GM23338 (cell line): Measurements from ENCODE around the gene KRTAP17-1. TPM values are rescaled to one million over a fixed set of nuclear protein-coding genes. Genes with fewer than 3 reads are reported as not detected.

Experiments
- ATAC-seq: fragments of 200-7000 bp; cut with Tn5 transposase; 3 replicates; pipeline ENCODE4 v1.9.1; 2020
- DNase-seq: peaks from one replicate; pipeline ENCODE4 v3.0.0-alpha.2; 2015; ENCODE audit warnings: low spot score
- H2AFZ ChIP-seq: fragments of 200-600 bp; sonication (generic); 2 replicates; pipeline ENCODE4 v1.8.0; 2016; ENCODE audit warnings: antibody characterized with exemption, mild to moderate bottlenecking, moderate library complexity
- H3F3A ChIP-seq: fragments of 200-600 bp; sonication (generic); replicated peaks from 2 replicates; pipeline ENCODE4 v1.8.0; 2017; ENCODE audit warnings: antibody characterized with exemption, mixed run types, low read depth
- H3K27ac ChIP-seq: fragments of 200-600 bp; sonication (generic); 2 replicates; pipeline ENCODE4 v1.6.1; 2016; ENCODE audit warnings: low read depth
- H3K27me3 ChIP-seq: fragments of 200-600 bp; sonication (generic); 2 replicates; pipeline ENCODE4 v1.8.0; 2016; ENCODE audit warnings: mild to moderate bottlenecking, mixed run types, moderate library complexity; ENCODE audit not compliant: insufficient read depth
- H3K36me3 ChIP-seq: fragments of 200-600 bp; sonication (generic); 2 replicates; pipeline ENCODE4 v1.8.0; 2016; ENCODE audit warnings: mild to moderate bottlenecking; ENCODE audit not compliant: insufficient read depth
- H3K4me1 ChIP-seq: fragments of 200-600 bp; sonication (generic); 2 replicates; pipeline ENCODE4 v1.8.0; 2016; ENCODE audit warnings: mild to moderate bottlenecking, moderate library complexity; ENCODE audit not compliant: insufficient read depth
- H3K4me2 ChIP-seq: fragments of 200-600 bp; sonication (generic); 2 replicates; pipeline ENCODE4 v1.7.1; 2017; ENCODE audit warnings: mixed run types
- H3K4me3 ChIP-seq: fragments of 200-600 bp; sonication (generic); 2 replicates; pipeline ENCODE4 v1.6.1; 2016; ENCODE audit warnings: mixed run types
- H3K79me2 ChIP-seq: fragments of 200-600 bp; sonication (generic); replicated peaks from 2 replicates; pipeline ENCODE4 v1.8.0; 2017; ENCODE audit warnings: mild to moderate bottlenecking; ENCODE audit not compliant: insufficient read depth
- H3K9me2 ChIP-seq: fragments of 200-600 bp; sonication (generic); 2 replicates; pipeline ENCODE4 v1.8.0; 2017; ENCODE audit not compliant: insufficient read depth
- H4K20me1 ChIP-seq: fragments of 200-600 bp; sonication (generic); replicated peaks from 2 replicates; pipeline ENCODE4 v1.8.0; 2017; ENCODE audit warnings: mild to moderate bottlenecking; ENCODE audit not compliant: insufficient read depth
- H3K27ac Mint-ChIP-seq: 2 replicates; pipeline ENCODE4 v1.8.0; 2020; ENCODE audit warnings: inconsistent platforms, mild to moderate bottlenecking, moderate library complexity, mixed read lengths
- H3K27me3 Mint-ChIP-seq: 3 replicates; pipeline ENCODE4 v1.8.0; 2022; ENCODE audit warnings: low read depth, mild to moderate bottlenecking, moderate library complexity, mixed read lengths, inconsistent platforms; ENCODE audit not compliant: insufficient read depth, poor library complexity
- H3K36me3 Mint-ChIP-seq: 3 replicates; pipeline ENCODE4 v1.8.0; 2021; ENCODE audit warnings: low read depth, mild to moderate bottlenecking, inconsistent platforms, moderate library complexity, mixed read lengths
- H3K4me1 Mint-ChIP-seq: 3 replicates; pipeline ENCODE4 v1.8.0; 2020; ENCODE audit warnings: mild to moderate bottlenecking, inconsistent platforms, mixed read lengths
- H3K4me3 Mint-ChIP-seq: 3 replicates; pipeline ENCODE4 v1.8.0; 2021; ENCODE audit warnings: moderate library complexity, mild to moderate bottlenecking, inconsistent platforms, mixed read lengths
- H3K9me3 Mint-ChIP-seq: 3 replicates; pipeline ENCODE4 v1.8.0; 2020; ENCODE audit warnings: moderate library complexity, mild to moderate bottlenecking, inconsistent platforms, mixed read lengths
- ETS1 ChIP-seq: IDR thresholded peaks from 2 replicates; pipeline ENCODE4 v1.6.1; 2016; ENCODE audit warnings: antibody characterized with exemption
- EZH2 ChIP-seq: fragments of 200-600 bp; sonication (generic); IDR thresholded peaks from one replicate; pipeline ENCODE4 v1.8.0; 2017; ENCODE audit warnings: antibody characterized with exemption, mild to moderate bottlenecking, low read depth; ENCODE audit not compliant: unreplicated experiment
- JUNB ChIP-seq: IDR thresholded peaks from one replicate; pipeline ENCODE4 v1.6.1; 2016; ENCODE audit warnings: antibody characterized with exemption; ENCODE audit not compliant: unreplicated experiment
- NANOG ChIP-seq: IDR thresholded peaks from 2 replicates; pipeline ENCODE4 v1.6.1; 2016; ENCODE audit warnings: antibody characterized with exemption, borderline replicate concordance
- POLR2AphosphoS5 ChIP-seq: IDR thresholded peaks from 2 replicates; pipeline ENCODE4 v1.6.1; 2016; ENCODE audit warnings: antibody characterized with exemption, low read depth
- STAT1 ChIP-seq: IDR thresholded peaks from one replicate; pipeline ENCODE4 v1.6.1; 2016; ENCODE audit warnings: antibody characterized with exemption; ENCODE audit not compliant: unreplicated experiment
- ZNF114 ChIP-seq: fragments of 250-450 bp; sonication (Bioruptor Pico); IDR thresholded peaks from 2 replicates; pipeline ENCODE4 v1.5.0; 2020; ENCODE audit warnings: mild to moderate bottlenecking, moderate library complexity
- ZNF331 ChIP-seq: fragments of 250-450 bp; sonication (Bioruptor Pico); IDR thresholded peaks from 2 replicates; pipeline ENCODE4 v1.5.0; 2020; ENCODE audit warnings: low read depth, mild to moderate bottlenecking, moderate library complexity
- ZNF462 ChIP-seq: fragments of 250-450 bp; sonication (Bioruptor Pico); IDR thresholded peaks from 2 replicates; pipeline ENCODE4 v1.5.0; 2020; ENCODE audit warnings: mild to moderate bottlenecking, moderate library complexity
- polyA plus RNA-seq: library from polyadenylated mRNA; unstranded; fragments of >200 nt; fragmentation: Nextera tagmentation; extraction: Ambion mirVana; gene quantifications from 2 replicates; pipeline ENCODE4 v1.2.1, GENCODE V29; 2016
- total RNA-seq: library from RNA; depleted of rRNA; stranded (reverse); fragments of >200 nt; shearing (Covaris generic); gene quantifications from 2 replicates; pipeline ENCODE4 v1.2.3, GENCODE V29; 2014
- TF ChIP-seq, protein P1 (sequence below): IDR thresholded peaks from one replicate; pipeline ENCODE4 v1.6.1; 2018; ENCODE audit warnings: antibody characterized with exemption; ENCODE audit not compliant: unreplicated experiment

KRTAP17-1 gene
- total and polyA plus RNA-seq, 2 experiments from 2014 or later, result not detected

DNA sequence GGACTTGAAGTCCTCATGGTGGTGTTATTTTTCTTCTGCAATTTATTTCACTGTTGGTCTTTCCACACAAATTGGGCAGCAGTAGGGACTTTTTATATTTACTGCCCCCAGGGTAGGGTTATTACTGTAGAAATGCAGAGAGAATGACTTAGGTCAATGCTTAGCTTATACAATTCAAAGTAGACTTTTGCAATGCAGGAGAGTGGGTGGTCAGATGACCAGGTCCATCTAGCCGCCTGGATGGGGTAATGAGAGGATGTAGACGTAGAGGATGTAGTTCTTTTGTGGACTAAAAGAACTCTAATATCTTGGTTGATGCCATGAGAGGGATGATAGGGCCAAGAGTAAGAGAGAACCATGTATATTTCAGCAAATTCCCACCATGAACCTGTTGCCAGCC is 2.7 kb upstream of the KRTAP17-1 start:
- no peak overlapping the region for H3K27ac Mint-ChIP-seq
- H3K27me3 Mint-ChIP-seq, result peaks cover 4% of the 10 kb centered on the region
- peaks cover 9% of the 10 kb centered on the region; the same call in 2 of the 3 replicates for H3K9me3 Mint-ChIP-seq
- no peak for ATAC-seq
- H2AFZ ChIP-seq, result no peak overlapping the region
- H3F3A ChIP-seq, result no peaks in the 10 kb centered on the region
- H3K27me3 ChIP-seq, result no peaks in the 10 kb centered on the region
- H3K79me2 ChIP-seq, result no peaks in the 10 kb centered on the region
- no peak overlapping the region for H3K4me2 ChIP-seq
- no peaks in the 10 kb centered on the region for H3K9me2 ChIP-seq
- no peak overlapping the region for H3K4me3 ChIP-seq
- no peaks in the 10 kb centered on the region for H3K4me1 ChIP-seq
- no peaks in the 10 kb centered on the region; the same call in 2 of the 3 replicates for H3K4me1 Mint-ChIP-seq
- TF ChIP-seq, protein P1, sequence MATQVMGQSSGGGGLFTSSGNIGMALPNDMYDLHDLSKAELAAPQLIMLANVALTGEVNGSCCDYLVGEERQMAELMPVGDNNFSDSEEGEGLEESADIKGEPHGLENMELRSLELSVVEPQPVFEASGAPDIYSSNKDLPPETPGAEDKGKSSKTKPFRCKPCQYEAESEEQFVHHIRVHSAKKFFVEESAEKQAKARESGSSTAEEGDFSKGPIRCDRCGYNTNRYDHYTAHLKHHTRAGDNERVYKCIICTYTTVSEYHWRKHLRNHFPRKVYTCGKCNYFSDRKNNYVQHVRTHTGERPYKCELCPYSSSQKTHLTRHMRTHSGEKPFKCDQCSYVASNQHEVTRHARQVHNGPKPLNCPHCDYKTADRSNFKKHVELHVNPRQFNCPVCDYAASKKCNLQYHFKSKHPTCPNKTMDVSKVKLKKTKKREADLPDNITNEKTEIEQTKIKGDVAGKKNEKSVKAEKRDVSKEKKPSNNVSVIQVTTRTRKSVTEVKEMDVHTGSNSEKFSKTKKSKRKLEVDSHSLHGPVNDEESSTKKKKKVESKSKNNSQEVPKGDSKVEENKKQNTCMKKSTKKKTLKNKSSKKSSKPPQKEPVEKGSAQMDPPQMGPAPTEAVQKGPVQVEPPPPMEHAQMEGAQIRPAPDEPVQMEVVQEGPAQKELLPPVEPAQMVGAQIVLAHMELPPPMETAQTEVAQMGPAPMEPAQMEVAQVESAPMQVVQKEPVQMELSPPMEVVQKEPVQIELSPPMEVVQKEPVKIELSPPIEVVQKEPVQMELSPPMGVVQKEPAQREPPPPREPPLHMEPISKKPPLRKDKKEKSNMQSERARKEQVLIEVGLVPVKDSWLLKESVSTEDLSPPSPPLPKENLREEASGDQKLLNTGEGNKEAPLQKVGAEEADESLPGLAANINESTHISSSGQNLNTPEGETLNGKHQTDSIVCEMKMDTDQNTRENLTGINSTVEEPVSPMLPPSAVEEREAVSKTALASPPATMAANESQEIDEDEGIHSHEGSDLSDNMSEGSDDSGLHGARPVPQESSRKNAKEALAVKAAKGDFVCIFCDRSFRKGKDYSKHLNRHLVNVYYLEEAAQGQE, result no peak
- TF ChIP-seq POLR2AphosphoS5 (no peak), EZH2 (no peak), ZNF331 (CRISPR knock-in tag) (no peak), ZNF114 (no peak), ETS1 (no peak), ZNF462 (CRISPR knock-in tag) (no peak), STAT1 (no peak), JUNB (no peak), NANOG (no peak)
- H3K27ac ChIP-seq, result no peak overlapping the region
- DNase-seq, result no peak
- H3K4me3 Mint-ChIP-seq, result no peak overlapping the region
- H3K36me3 ChIP-seq, result no peaks in the 10 kb centered on the region
- peaks cover 6% of the 10 kb centered on the region; the same call in 1 of the 3 replicates for H3K36me3 Mint-ChIP-seq
- H4K20me1 ChIP-seq, result no peaks in the 10 kb centered on the region
